Measurements from ENCODE around the gene THRB.

THRB gene

GRCh38 chr3:24323272-24323671 is 171.4 kb downstream of the THRB start:
- no peaks in the 10 kb centered on the region for H3K27me3 ChIP-seq (ENCODE audit: control insufficient read depth, insufficient read depth, low read length)
- H3K27ac ChIP-seq (ENCODE audit: low read depth, low read length): no peak overlapping the region
- H3K4me3 ChIP-seq (ENCODE audit: low read depth, low read length): no peak overlapping the region
- no peaks in the 10 kb centered on the region for H3K4me1 ChIP-seq (ENCODE audit: control insufficient read depth, insufficient read depth, low read length)
- no peaks in the 10 kb centered on the region for H3K36me3 ChIP-seq (ENCODE audit: control insufficient read depth, insufficient read depth, low read length)
- no peak overlapping the region for H3K9ac ChIP-seq (ENCODE audit: low read length)
- no peaks in the 10 kb centered on the region; the same call in 1 of the 2 replicates for H3K9me3 ChIP-seq (ENCODE audit: control insufficient read depth, insufficient read depth, low read depth, low read length)

DNA sequence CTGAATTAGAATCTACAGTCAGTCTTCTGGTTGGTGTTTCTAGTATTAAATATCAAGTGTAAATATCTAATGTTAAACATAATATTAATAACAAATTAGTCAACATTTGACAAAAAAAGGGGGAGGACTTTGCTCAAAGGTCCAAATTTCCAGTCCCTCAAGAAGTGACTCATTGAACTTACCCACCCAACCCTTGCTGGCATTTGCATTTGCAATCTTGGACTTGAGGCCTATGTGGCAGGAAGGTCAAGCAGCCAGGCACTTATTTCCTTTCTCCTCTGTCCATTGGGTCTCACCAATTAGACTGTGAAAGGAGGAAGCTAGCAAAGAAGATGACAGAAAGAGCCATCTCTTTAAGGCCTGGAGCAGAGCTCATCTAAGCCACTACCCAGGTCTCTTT is 174.0 kb downstream of the THRB start:
- Histone ChIP-seq H3K9me3 (ENCODE audit: control insufficient read depth, insufficient read depth, low read depth, low read length) (no peaks in the 10 kb centered on the region; the same call in 1 of the 2 replicates), H3K36me3 (ENCODE audit: control insufficient read depth, insufficient read depth, low read length) (no peaks in the 10 kb centered on the region), H3K27me3 (ENCODE audit: control insufficient read depth, insufficient read depth, low read length) (no peaks in the 10 kb centered on the region), H3K4me3 (ENCODE audit: low read depth, low read length) (no peak overlapping the region), H3K4me1 (ENCODE audit: control insufficient read depth, insufficient read depth, low read length) (no peaks in the 10 kb centered on the region), H3K27ac (ENCODE audit: low read depth, low read length) (no peak overlapping the region), H3K9ac (ENCODE audit: low read length) (no peak overlapping the region)

- Histone ChIP-seq H3K27me3 (ENCODE audit: control insufficient read depth, insufficient read depth, low read length) (no peaks in the 10 kb centered on the region), H3K27ac (ENCODE audit: low read depth, low read length) (no peak overlapping the region), H3K9ac (ENCODE audit: low read length) (no peak overlapping the region), H3K4me1 (ENCODE audit: control insufficient read depth, insufficient read depth, low read length) (no peaks in the 10 kb centered on the region), H3K4me3 (ENCODE audit: low read depth, low read length) (no peak overlapping the region), H3K36me3 (ENCODE audit: control insufficient read depth, insufficient read depth, low read length) (no peaks in the 10 kb centered on the region), H3K9me3 (ENCODE audit: control insufficient read depth, insufficient read depth, low read depth, low read length) (no peaks in the 10 kb centered on the region; the same call in 1 of the 2 replicates)
Observed at GRCh38 chr3:24318677-24319287, 175.9 kb downstream of the THRB start.

DNA sequence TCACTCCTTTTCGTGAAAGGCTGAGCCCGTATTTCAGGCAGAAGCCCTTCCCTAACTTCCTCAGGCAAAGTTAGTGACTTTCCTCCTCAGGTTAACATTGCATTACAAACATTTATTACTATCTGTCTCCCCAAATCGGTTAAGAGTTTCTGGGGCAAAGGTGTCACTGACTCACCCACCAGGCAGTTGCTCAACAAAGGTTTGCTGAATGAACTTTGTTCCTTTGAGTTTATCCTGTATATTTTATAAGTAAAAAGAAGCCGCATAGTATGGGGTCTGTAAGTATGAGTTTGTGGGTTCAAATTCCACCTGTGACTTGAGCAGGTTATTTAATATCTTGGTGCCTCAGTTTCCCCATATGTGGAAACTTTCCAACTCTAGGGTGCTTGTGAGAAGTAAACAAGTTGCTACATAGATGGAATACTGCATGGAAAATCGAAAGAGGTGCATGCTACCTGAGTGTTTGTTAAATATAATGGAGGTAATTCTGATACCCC is 177.7 kb downstream of the THRB start:
- Histone ChIP-seq H3K9me3 (ENCODE audit: control insufficient read depth, insufficient read depth, low read depth, low read length) (no peaks in the 10 kb centered on the region; the same call in 1 of the 2 replicates), H3K27ac (ENCODE audit: low read depth, low read length) (no peak overlapping the region), H3K4me3 (ENCODE audit: low read depth, low read length) (no peak overlapping the region), H3K4me1 (ENCODE audit: control insufficient read depth, insufficient read depth, low read length) (no peaks in the 10 kb centered on the region), H3K9ac (ENCODE audit: low read length) (no peak overlapping the region), H3K27me3 (ENCODE audit: control insufficient read depth, insufficient read depth, low read length) (no peaks in the 10 kb centered on the region), H3K36me3 (ENCODE audit: control insufficient read depth, insufficient read depth, low read length) (no peaks in the 10 kb centered on the region)

GRCh38 chr3:24315971-24316370 is 178.7 kb downstream of the THRB start:
- Histone ChIP-seq H3K27ac (ENCODE audit: low read depth, low read length) (no peak overlapping the region), H3K4me1 (ENCODE audit: control insufficient read depth, insufficient read depth, low read length) (no peaks in the 10 kb centered on the region), H3K9me3 (ENCODE audit: control insufficient read depth, insufficient read depth, low read depth, low read length) (no peaks in the 10 kb centered on the region; the same call in 1 of the 2 replicates), H3K36me3 (ENCODE audit: control insufficient read depth, insufficient read depth, low read length) (no peaks in the 10 kb centered on the region), H3K27me3 (ENCODE audit: control insufficient read depth, insufficient read depth, low read length) (no peaks in the 10 kb centered on the region), H3K9ac (ENCODE audit: low read length) (no peak overlapping the region), H3K4me3 (ENCODE audit: low read depth, low read length) (no peak overlapping the region)

- Histone ChIP-seq H3K4me3 (ENCODE audit: low read depth, low read length) (no peak overlapping the region), H3K27ac (ENCODE audit: low read depth, low read length) (no peak overlapping the region), H3K9ac (ENCODE audit: low read length) (no peak overlapping the region), H3K4me1 (ENCODE audit: control insufficient read depth, insufficient read depth, low read length) (no peaks in the 10 kb centered on the region), H3K27me3 (ENCODE audit: control insufficient read depth, insufficient read depth, low read length) (no peaks in the 10 kb centered on the region), H3K9me3 (ENCODE audit: control insufficient read depth, insufficient read depth, low read depth, low read length) (no peaks in the 10 kb centered on the region; the same call in 1 of the 2 replicates), H3K36me3 (ENCODE audit: control insufficient read depth, insufficient read depth, low read length) (no peaks in the 10 kb centered on the region)
Observed at GRCh38 chr3:24315356-24315755, 179.3 kb downstream of the THRB start.

- Histone ChIP-seq H3K36me3 (ENCODE audit: control insufficient read depth, insufficient read depth, low read length) (no peaks in the 10 kb centered on the region), H3K4me3 (ENCODE audit: low read depth, low read length) (no peak overlapping the region), H3K27ac (ENCODE audit: low read depth, low read length) (no peak overlapping the region), H3K9ac (ENCODE audit: low read length) (no peak overlapping the region), H3K9me3 (ENCODE audit: control insufficient read depth, insufficient read depth, low read depth, low read length) (no peaks in the 10 kb centered on the region), H3K4me1 (ENCODE audit: control insufficient read depth, insufficient read depth, low read length) (no peaks in the 10 kb centered on the region), H3K27me3 (ENCODE audit: control insufficient read depth, insufficient read depth, low read length) (no peaks in the 10 kb centered on the region)
Observed at GRCh38 chr3:24311881-24312280, 182.8 kb downstream of the THRB start.

DNA sequence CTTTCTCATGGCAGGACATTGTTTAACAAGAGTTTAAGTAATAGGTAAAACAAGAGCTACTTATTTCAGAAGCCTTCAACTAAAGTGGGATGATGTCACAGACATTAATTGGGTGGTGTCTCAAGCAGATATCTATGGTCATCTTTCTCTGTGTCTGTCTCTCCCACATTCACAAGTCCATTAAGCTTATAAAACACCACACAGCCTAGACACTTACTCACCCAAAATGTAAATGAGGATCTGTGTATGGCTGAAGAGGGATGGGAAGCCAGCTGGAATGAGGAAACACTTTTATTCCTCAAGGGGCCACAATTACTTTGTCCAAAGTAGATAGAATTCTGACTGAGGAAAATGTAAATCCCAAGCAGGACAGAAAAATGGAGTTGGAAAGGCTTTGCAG is 183.8 kb downstream of the THRB start:
- Histone ChIP-seq H3K27me3 (ENCODE audit: control insufficient read depth, insufficient read depth, low read length) (no peaks in the 10 kb centered on the region), H3K4me3 (ENCODE audit: low read depth, low read length) (no peak overlapping the region), H3K4me1 (ENCODE audit: control insufficient read depth, insufficient read depth, low read length) (peaks cover 8% of the 10 kb centered on the region), H3K9ac (ENCODE audit: low read length) (no peak overlapping the region), H3K27ac (ENCODE audit: low read depth, low read length) (no peak overlapping the region), H3K36me3 (ENCODE audit: control insufficient read depth, insufficient read depth, low read length) (no peaks in the 10 kb centered on the region), H3K9me3 (ENCODE audit: control insufficient read depth, insufficient read depth, low read depth, low read length) (no peaks in the 10 kb centered on the region)

DNA sequence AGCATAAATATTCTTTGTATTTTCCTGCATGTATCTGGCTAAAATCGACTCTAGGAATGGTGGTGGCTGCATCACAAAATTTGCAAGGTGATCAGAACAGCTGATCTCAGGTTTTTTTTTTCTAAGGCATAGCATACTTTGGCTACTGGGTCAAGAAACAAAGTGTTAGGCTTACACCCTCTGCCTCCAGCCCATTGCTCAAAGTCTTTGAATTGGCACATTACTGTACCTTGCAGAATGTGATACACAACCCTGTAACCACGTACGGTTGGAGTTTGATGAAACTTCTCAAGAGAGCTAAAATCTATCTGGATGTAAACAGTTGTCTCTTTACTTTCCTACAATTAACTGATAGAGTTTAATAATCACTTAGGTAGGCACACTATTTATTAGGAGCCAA is 188.1 kb downstream of the THRB start:
- no peaks in the 10 kb centered on the region for H3K36me3 ChIP-seq (ENCODE audit: control insufficient read depth, insufficient read depth, low read length)
- no peak overlapping the region for H3K9ac ChIP-seq (ENCODE audit: low read length)
- no peaks in the 10 kb centered on the region for H3K27me3 ChIP-seq (ENCODE audit: control insufficient read depth, insufficient read depth, low read length)
- no peak overlapping the region for H3K27ac ChIP-seq (ENCODE audit: low read depth, low read length)
- H3K4me3 ChIP-seq (ENCODE audit: low read depth, low read length): no peak overlapping the region
- H3K4me1 ChIP-seq (ENCODE audit: control insufficient read depth, insufficient read depth, low read length): peaks cover 14% of the 10 kb centered on the region
- no peaks in the 10 kb centered on the region for H3K9me3 ChIP-seq (ENCODE audit: control insufficient read depth, insufficient read depth, low read depth, low read length)

DNA sequence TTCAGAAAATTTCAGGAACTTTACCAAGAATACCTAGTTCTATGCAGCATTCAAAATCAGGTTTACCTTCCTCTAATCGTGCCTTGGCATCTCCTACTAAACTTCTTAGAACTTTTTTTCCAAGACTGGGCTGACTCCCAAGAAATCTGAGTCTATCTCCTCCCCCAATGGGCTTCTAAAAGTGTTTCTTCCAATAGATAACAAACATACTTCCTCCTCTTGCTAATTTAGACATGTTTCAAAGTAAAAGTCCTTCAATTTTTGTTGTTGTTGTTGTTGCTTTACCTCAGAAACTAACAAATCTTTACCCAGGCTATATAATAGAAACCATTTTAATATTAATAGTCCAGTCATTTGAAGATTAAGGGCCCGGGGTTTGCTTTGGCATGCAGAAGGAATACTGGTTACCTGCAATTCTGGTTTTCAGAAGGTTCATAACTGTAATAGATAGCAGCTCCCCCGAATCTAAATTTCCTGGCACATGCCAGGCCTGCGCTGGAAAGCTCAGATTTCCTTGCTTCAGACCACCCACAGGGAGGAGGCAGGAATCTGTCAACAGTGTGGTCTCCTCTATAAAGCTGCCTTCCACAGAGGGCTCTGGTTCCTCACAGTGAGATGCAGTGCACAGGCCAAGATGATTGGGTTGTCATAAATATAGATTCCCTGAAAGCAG is 188.7 kb downstream of the THRB start:
- Histone ChIP-seq H3K4me3 (ENCODE audit: low read depth, low read length) (no peak overlapping the region), H3K9ac (ENCODE audit: low read length) (no peak overlapping the region), H3K9me3 (ENCODE audit: control insufficient read depth, insufficient read depth, low read depth, low read length) (no peaks in the 10 kb centered on the region), H3K27me3 (ENCODE audit: control insufficient read depth, insufficient read depth, low read length) (no peaks in the 10 kb centered on the region), H3K27ac (ENCODE audit: low read depth, low read length) (no peak overlapping the region), H3K4me1 (ENCODE audit: control insufficient read depth, insufficient read depth, low read length) (peaks cover 14% of the 10 kb centered on the region), H3K36me3 (ENCODE audit: control insufficient read depth, insufficient read depth, low read length) (no peaks in the 10 kb centered on the region)

- Histone ChIP-seq H3K9ac (ENCODE audit: low read length) (no peak overlapping the region), H3K4me1 (ENCODE audit: control insufficient read depth, insufficient read depth, low read length) (peaks cover 14% of the 10 kb centered on the region), H3K4me3 (ENCODE audit: low read depth, low read length) (no peak overlapping the region), H3K9me3 (ENCODE audit: control insufficient read depth, insufficient read depth, low read depth, low read length) (no peaks in the 10 kb centered on the region), H3K27me3 (ENCODE audit: control insufficient read depth, insufficient read depth, low read length) (no peaks in the 10 kb centered on the region), H3K27ac (ENCODE audit: low read depth, low read length) (no peak overlapping the region), H3K36me3 (ENCODE audit: control insufficient read depth, insufficient read depth, low read length) (no peaks in the 10 kb centered on the region)
Observed at GRCh38 chr3:24303057-24303754, 191.4 kb downstream of the THRB start.

Data from HUES6 (cell line).